HepG2 (cell line): Measurements from ENCODE around the gene OBSL1. TPM values are rescaled to one million over a fixed set of nuclear protein-coding genes. Genes with fewer than 3 reads are reported as not detected.

Source experiments
- HOXA3 ChIP-seq: sonication (generic); formaldehyde crosslinking; IDR thresholded peaks from 2 replicates; pipeline ENCODE4 v1.5.0; 2020; ENCODE audit warnings: missing genetic modification reagents
- KDM5B ChIP-seq: sonication (generic); formaldehyde crosslinking; IDR thresholded peaks from 2 replicates; pipeline ENCODE4 v1.4.0; 2020; ENCODE audit warnings: missing genetic modification reagents, mild to moderate bottlenecking, borderline replicate concordance
- MEIS1 ChIP-seq: sonication (generic); formaldehyde crosslinking; IDR thresholded peaks from 2 replicates; pipeline ENCODE4 v1.9.0; 2021; ENCODE audit warnings: mild to moderate bottlenecking, missing genetic modification reagents, moderate library complexity, borderline replicate concordance
- NONO ChIP-seq, 2 experiments: fragments of 450-650 bp in 1 of 2; sonication (generic) in 1 of 2; formaldehyde crosslinking in 1 of 2; IDR thresholded peaks in 1 of 2; conservative IDR thresholded peaks in 1 of 2; 2 replicates each; pipeline versions ENCODE4 v1.6.1 to v1.8.0; 2017 to 2022; ENCODE audit warnings: mild to moderate bottlenecking in 1 of 2, missing genetic modification reagents in 1 of 2, moderate library complexity in 1 of 2
- POLR2A ChIP-seq, 2 experiments: IDR thresholded peaks; 2 replicates each; pipeline ENCODE4 v1.6.1; 2011; ENCODE audit warnings: low read depth in 2 of 2, low read length in 2 of 2, mild to moderate bottlenecking in 1 of 2, moderate library complexity in 1 of 2; ENCODE audit not compliant: insufficient read depth in 1 of 2
- SAFB2 ChIP-seq: sonication (generic); formaldehyde crosslinking; IDR thresholded peaks from 2 replicates; pipeline ENCODE4 v1.5.1; 2020; ENCODE audit warnings: missing genetic modification reagents, low read depth, mild to moderate bottlenecking, borderline replicate concordance
- ZBTB7B ChIP-seq: sonication (generic); formaldehyde crosslinking; IDR thresholded peaks from 2 replicates; pipeline ENCODE4 v1.4.0; 2020; ENCODE audit warnings: missing genetic modification reagents
- ZFP36 ChIP-seq: fragments of 150-350 bp; IDR thresholded peaks from 2 replicates; pipeline ENCODE4 v1.6.1; 2018; ENCODE audit warnings: borderline replicate concordance, low read length, low read depth; ENCODE audit not compliant: partially characterized antibody
- ZNF34 ChIP-seq: sonication (generic); formaldehyde crosslinking; IDR thresholded peaks from 2 replicates; pipeline ENCODE4 v1.4.0; 2020; ENCODE audit warnings: mild to moderate bottlenecking, missing genetic modification reagents, borderline replicate concordance
- ZNF510 ChIP-seq: sonication (generic); formaldehyde crosslinking; IDR thresholded peaks from 2 replicates; pipeline ENCODE4 v1.4.0; 2020; ENCODE audit warnings: low read depth, mild to moderate bottlenecking, missing genetic modification reagents
- ZNF678 ChIP-seq: sonication (generic); formaldehyde crosslinking; IDR thresholded peaks from 2 replicates; pipeline ENCODE4 v1.4.0; 2020; ENCODE audit warnings: mild to moderate bottlenecking, missing genetic modification reagents
- ZNF777 ChIP-seq: sonication (generic); formaldehyde crosslinking; IDR thresholded peaks from 2 replicates; pipeline ENCODE4 v1.4.0; 2020; ENCODE audit warnings: missing genetic modification reagents
- polyA plus RNA-seq, 8 experiments: library from polyadenylated mRNA; depleted of rRNA in 3 of 8; stranded (reverse) in 7 of 8; unstranded in 1 of 8; fragments of >200 nt; fragmentation: Illumina TruSeq in 4 of 8; extraction: Trizol in 4 of 8; gene quantifications; 2 replicates each; pipeline versions ENCODE4 v1.2.1 to v1.2.3, GENCODE V29; 2011 to 2016; ENCODE audit warnings: low read depth in 4 of 8, missing spikeins in 1 of 8, mixed read lengths in 1 of 8; ENCODE audit not compliant: insufficient read depth in 1 of 8
- total RNA-seq, 5 experiments: library from RNA; depleted of rRNA; stranded (reverse); fragments of >200 nt; fragmentation: Illumina TruSeq; extraction: Trizol; gene quantifications; 2 replicates each; pipeline ENCODE4 v1.2.3, GENCODE V29; 2016; ENCODE audit warnings: low read depth in 1 of 5
- TF ChIP-seq, protein P1 (sequence below): IDR thresholded peaks from 2 replicates; pipeline ENCODE4 v1.6.1; 2016; ENCODE audit warnings: mild to moderate bottlenecking
- TF ChIP-seq, protein P2 (sequence below): sonication (generic); formaldehyde crosslinking; IDR thresholded peaks from 2 replicates; pipeline ENCODE4 v1.4.0; 2020; ENCODE audit warnings: missing genetic modification reagents
- TF ChIP-seq, protein P3 (sequence below): sonication (generic); formaldehyde crosslinking; IDR thresholded peaks from 2 replicates; pipeline ENCODE4 v1.4.0; 2020; ENCODE audit warnings: missing genetic modification reagents
- TF ChIP-seq, protein P4 (sequence below), 2 experiments: IDR thresholded peaks; 2 replicates each; pipeline ENCODE4 v1.6.1; 2011 to 2012; ENCODE audit warnings: low read length in 2 of 2, borderline replicate concordance in 1 of 2, low read depth in 1 of 2, mild to moderate bottlenecking in 1 of 2, moderate library complexity in 1 of 2
- TF ChIP-seq, protein P5 (sequence below): sonication (generic); formaldehyde crosslinking; IDR thresholded peaks from 2 replicates; pipeline ENCODE4; 2020; ENCODE audit warnings: missing genetic modification reagents, mild to moderate bottlenecking, borderline replicate concordance

Gene OBSL1
- total and polyA plus RNA-seq, 2 of the 13 experiments (the other 11 are each of a cell fraction or from before 2014, with no cell fraction given), result 86.7 to 218 TPM

DNA sequence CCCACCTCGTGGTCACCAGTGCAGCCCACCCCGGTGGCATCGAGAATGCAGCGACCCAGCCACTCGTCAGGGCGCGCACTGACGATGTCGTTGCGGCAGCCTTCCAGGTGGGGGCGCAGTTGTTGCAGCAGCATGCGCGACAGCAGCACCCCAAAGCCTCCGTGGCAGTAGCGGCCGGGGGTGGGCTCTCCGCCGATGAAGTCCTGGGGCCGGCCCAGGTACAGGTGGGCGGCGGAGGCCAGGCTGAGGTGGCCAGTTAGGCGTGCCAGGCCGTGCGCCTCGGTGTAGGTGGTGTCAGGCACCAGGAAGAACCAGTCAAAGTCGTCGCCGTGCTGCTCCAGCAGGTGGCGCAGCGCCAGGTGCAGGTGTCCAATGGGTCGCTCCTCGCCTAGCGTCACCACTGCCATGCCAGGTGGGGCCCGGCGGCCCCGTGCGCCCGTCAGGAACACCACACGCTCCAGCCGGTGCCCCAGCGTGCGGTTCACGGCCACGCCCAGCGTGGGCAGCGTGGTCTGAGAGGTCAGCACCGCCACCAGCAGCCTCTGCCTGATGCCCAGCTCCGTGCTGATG lies 29.6 kb downstream of the OBSL1 start (continued):
- TF ChIP-seq POLR2A (IDR thresholded peaks at IDR 0.05; ENCODE audit: insufficient read depth in 1 of 2, low read depth in 2 of 2, low read length in 2 of 2), result no peak
- TF ChIP-seq, protein P1, sequence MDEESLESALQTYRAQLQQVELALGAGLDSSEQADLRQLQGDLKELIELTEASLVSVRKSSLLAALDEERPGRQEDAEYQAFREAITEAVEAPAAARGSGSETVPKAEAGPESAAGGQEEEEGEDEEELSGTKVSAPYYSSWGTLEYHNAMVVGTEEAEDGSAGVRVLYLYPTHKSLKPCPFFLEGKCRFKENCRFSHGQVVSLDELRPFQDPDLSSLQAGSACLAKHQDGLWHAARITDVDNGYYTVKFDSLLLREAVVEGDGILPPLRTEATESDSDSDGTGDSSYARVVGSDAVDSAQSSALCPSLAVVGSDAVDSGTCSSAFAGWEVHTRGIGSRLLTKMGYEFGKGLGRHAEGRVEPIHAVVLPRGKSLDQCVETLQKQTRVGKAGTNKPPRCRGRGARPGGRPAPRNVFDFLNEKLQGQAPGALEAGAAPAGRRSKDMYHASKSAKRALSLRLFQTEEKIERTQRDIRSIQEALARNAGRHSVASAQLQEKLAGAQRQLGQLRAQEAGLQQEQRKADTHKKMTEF (CRISPR knock-in tag), result peak; percentile 87
- TF ChIP-seq ZFP36, result no peak
- peak; percentile 97 for TF ChIP-seq MEIS1
- TF ChIP-seq HOXA3 (CRISPR knock-in tag), result peak; percentile 90
- no peak for TF ChIP-seq SAFB2 (CRISPR knock-in tag)
- TF ChIP-seq ZNF777 (CRISPR knock-in tag), result 0 out of 2 replicates have a peak, but pooled peaks have one; percentile 55
- TF ChIP-seq ZNF34 (CRISPR knock-in tag), result peak; percentile 96; the same call in 1 of the 2 replicates
- TF ChIP-seq NONO (IDR thresholded peaks at IDR 0.05), result no peak
- TF ChIP-seq NONO (CRISPR knock-in tag; conservative IDR thresholded peaks at IDR 0.05), result peak; percentile 82
- peak; percentile 82; the same call in 1 of the 2 replicates for TF ChIP-seq ZBTB7B (CRISPR knock-in tag)
- TF ChIP-seq KDM5B (CRISPR knock-in tag), result no peak; the same call in none of the 2 replicates
- TF ChIP-seq, protein P2, sequence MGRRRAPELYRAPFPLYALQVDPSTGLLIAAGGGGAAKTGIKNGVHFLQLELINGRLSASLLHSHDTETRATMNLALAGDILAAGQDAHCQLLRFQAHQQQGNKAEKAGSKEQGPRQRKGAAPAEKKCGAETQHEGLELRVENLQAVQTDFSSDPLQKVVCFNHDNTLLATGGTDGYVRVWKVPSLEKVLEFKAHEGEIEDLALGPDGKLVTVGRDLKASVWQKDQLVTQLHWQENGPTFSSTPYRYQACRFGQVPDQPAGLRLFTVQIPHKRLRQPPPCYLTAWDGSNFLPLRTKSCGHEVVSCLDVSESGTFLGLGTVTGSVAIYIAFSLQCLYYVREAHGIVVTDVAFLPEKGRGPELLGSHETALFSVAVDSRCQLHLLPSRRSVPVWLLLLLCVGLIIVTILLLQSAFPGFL, result no peak
- TF ChIP-seq, protein P3, sequence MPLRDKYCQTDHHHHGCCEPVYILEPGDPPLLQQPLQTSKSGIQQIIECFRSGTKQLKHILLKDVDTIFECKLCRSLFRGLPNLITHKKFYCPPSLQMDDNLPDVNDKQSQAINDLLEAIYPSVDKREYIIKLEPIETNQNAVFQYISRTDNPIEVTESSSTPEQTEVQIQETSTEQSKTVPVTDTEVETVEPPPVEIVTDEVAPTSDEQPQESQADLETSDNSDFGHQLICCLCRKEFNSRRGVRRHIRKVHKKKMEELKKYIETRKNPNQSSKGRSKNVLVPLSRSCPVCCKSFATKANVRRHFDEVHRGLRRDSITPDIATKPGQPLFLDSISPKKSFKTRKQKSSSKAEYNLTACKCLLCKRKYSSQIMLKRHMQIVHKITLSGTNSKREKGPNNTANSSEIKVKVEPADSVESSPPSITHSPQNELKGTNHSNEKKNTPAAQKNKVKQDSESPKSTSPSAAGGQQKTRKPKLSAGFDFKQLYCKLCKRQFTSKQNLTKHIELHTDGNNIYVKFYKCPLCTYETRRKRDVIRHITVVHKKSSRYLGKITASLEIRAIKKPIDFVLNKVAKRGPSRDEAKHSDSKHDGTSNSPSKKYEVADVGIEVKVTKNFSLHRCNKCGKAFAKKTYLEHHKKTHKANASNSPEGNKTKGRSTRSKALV, result peak; percentile 86; the same call in 1 of the 2 replicates
- TF ChIP-seq ZNF678, result peak; percentile 88; the same call in 1 of the 2 replicates
- TF ChIP-seq, protein P4, sequence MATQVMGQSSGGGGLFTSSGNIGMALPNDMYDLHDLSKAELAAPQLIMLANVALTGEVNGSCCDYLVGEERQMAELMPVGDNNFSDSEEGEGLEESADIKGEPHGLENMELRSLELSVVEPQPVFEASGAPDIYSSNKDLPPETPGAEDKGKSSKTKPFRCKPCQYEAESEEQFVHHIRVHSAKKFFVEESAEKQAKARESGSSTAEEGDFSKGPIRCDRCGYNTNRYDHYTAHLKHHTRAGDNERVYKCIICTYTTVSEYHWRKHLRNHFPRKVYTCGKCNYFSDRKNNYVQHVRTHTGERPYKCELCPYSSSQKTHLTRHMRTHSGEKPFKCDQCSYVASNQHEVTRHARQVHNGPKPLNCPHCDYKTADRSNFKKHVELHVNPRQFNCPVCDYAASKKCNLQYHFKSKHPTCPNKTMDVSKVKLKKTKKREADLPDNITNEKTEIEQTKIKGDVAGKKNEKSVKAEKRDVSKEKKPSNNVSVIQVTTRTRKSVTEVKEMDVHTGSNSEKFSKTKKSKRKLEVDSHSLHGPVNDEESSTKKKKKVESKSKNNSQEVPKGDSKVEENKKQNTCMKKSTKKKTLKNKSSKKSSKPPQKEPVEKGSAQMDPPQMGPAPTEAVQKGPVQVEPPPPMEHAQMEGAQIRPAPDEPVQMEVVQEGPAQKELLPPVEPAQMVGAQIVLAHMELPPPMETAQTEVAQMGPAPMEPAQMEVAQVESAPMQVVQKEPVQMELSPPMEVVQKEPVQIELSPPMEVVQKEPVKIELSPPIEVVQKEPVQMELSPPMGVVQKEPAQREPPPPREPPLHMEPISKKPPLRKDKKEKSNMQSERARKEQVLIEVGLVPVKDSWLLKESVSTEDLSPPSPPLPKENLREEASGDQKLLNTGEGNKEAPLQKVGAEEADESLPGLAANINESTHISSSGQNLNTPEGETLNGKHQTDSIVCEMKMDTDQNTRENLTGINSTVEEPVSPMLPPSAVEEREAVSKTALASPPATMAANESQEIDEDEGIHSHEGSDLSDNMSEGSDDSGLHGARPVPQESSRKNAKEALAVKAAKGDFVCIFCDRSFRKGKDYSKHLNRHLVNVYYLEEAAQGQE (IDR thresholded peaks at IDR 0.05; ENCODE audit: borderline replicate concordance in 1 of 2, low read depth in 1 of 2, low read length in 2 of 2), result no peak
- TF ChIP-seq ZNF510 (CRISPR knock-in tag), result peak; percentile 86; the same call in 1 of the 2 replicates
- TF ChIP-seq, protein P5, sequence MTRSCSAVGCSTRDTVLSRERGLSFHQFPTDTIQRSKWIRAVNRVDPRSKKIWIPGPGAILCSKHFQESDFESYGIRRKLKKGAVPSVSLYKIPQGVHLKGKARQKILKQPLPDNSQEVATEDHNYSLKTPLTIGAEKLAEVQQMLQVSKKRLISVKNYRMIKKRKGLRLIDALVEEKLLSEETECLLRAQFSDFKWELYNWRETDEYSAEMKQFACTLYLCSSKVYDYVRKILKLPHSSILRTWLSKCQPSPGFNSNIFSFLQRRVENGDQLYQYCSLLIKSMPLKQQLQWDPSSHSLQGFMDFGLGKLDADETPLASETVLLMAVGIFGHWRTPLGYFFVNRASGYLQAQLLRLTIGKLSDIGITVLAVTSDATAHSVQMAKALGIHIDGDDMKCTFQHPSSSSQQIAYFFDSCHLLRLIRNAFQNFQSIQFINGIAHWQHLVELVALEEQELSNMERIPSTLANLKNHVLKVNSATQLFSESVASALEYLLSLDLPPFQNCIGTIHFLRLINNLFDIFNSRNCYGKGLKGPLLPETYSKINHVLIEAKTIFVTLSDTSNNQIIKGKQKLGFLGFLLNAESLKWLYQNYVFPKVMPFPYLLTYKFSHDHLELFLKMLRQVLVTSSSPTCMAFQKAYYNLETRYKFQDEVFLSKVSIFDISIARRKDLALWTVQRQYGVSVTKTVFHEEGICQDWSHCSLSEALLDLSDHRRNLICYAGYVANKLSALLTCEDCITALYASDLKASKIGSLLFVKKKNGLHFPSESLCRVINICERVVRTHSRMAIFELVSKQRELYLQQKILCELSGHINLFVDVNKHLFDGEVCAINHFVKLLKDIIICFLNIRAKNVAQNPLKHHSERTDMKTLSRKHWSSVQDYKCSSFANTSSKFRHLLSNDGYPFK (CRISPR knock-in tag), result peak; percentile 88
